H9 (cell line): Measurements from ENCODE around the gene ALX4. TPM values are rescaled to one million over a fixed set of nuclear protein-coding genes. Genes with fewer than 3 reads are reported as not detected.

Experiments
- DNase-seq: peaks from one replicate; pipeline ENCODE4 v3.0.0-alpha.2; 2017
- H2AFZ ChIP-seq: one replicate; pipeline ENCODE4 v1.6.1; 2013; ENCODE audit warnings: mild to moderate bottlenecking, low read length, control low read depth, moderate library complexity
- H2AK5ac ChIP-seq: 2 replicates; pipeline ENCODE4 v1.6.1; 2013; ENCODE audit warnings: low read length, control low read depth, mixed read lengths; ENCODE audit not compliant: insufficient read length
- H2BK120ac ChIP-seq: one replicate; pipeline ENCODE4 v1.6.1; 2013; ENCODE audit warnings: low read depth, mild to moderate bottlenecking, low read length, control low read depth, inconsistent platforms; ENCODE audit not compliant: poor library complexity, severe bottlenecking
- H2BK12ac ChIP-seq: 2 replicates; pipeline ENCODE4 v1.6.1; 2013; ENCODE audit warnings: low read length, control low read depth, mixed read lengths, low read depth; ENCODE audit not compliant: insufficient read length
- H2BK15ac ChIP-seq: 2 replicates; pipeline ENCODE4 v1.6.1; 2013; ENCODE audit warnings: low read depth, low read length, control low read depth
- H2BK20ac ChIP-seq: one replicate; pipeline ENCODE4 v1.6.1; 2013; ENCODE audit warnings: low read depth, mild to moderate bottlenecking, low read length, control low read depth, inconsistent platforms; ENCODE audit not compliant: poor library complexity, severe bottlenecking
- H2BK5ac ChIP-seq: 2 replicates; pipeline ENCODE4 v1.6.1; 2013; ENCODE audit warnings: low read length, control low read depth, mixed read lengths; ENCODE audit not compliant: insufficient read length
- H3K14ac ChIP-seq: 2 replicates; pipeline ENCODE4 v1.6.1; 2013; ENCODE audit warnings: low read length, control low read depth; ENCODE audit not compliant: insufficient read depth
- H3K18ac ChIP-seq: 2 replicates; pipeline ENCODE4 v1.6.1; 2013; ENCODE audit warnings: low read depth, mild to moderate bottlenecking, mixed read lengths, low read length, control low read depth; ENCODE audit not compliant: insufficient read length
- H3K23ac ChIP-seq: 2 replicates; pipeline ENCODE4 v1.6.1; 2013; ENCODE audit warnings: low read length, control low read depth, mixed read lengths, low read depth; ENCODE audit not compliant: insufficient read length
- H3K23me2 ChIP-seq: 2 replicates; pipeline ENCODE4 v1.6.1; 2013; ENCODE audit warnings: low read depth, mild to moderate bottlenecking, mixed read lengths, low read length, control low read depth; ENCODE audit not compliant: insufficient read length, poor library complexity, severe bottlenecking
- H3K27ac ChIP-seq: 2 replicates; pipeline ENCODE4 v1.5.1; 2013; ENCODE audit warnings: low read length, control low read depth, mixed read lengths, low read depth; ENCODE audit not compliant: insufficient read length
- H3K27me3 ChIP-seq: 2 replicates; pipeline ENCODE4 v1.6.1; 2013; ENCODE audit warnings: low read length, control low read depth, inconsistent platforms; ENCODE audit not compliant: insufficient read depth
- H3K4ac ChIP-seq: 2 replicates; pipeline ENCODE4 v1.6.1; 2013; ENCODE audit warnings: low read depth, mild to moderate bottlenecking, control low read depth, inconsistent platforms, low read length, moderate library complexity
- H3K4me1 ChIP-seq: 2 replicates; pipeline ENCODE4 v1.6.1; 2013; ENCODE audit warnings: low read length, control low read depth, inconsistent platforms; ENCODE audit not compliant: insufficient read depth
- H3K4me2 ChIP-seq: 2 replicates; pipeline ENCODE4 v1.6.1; 2013; ENCODE audit warnings: low read length, control low read depth, mixed read lengths; ENCODE audit not compliant: insufficient read length, insufficient read depth
- H3K56ac ChIP-seq: 2 replicates; pipeline ENCODE4 v1.6.1; 2013; ENCODE audit warnings: low read depth, mild to moderate bottlenecking, mixed read lengths, low read length, control low read depth; ENCODE audit not compliant: insufficient read length
- H3K79me1 ChIP-seq: 2 replicates; pipeline ENCODE4 v1.6.1; 2013; ENCODE audit warnings: low read depth, mild to moderate bottlenecking, moderate library complexity, low read length, control low read depth, inconsistent platforms; ENCODE audit not compliant: insufficient read depth, poor library complexity, severe bottlenecking
- H3K79me2 ChIP-seq: 2 replicates; pipeline ENCODE4 v1.6.1; 2013; ENCODE audit warnings: low read length, control low read depth, inconsistent platforms; ENCODE audit not compliant: insufficient read depth
- H3K9ac ChIP-seq: 2 replicates; pipeline ENCODE4 v1.6.1; 2013; ENCODE audit warnings: low read length, control low read depth, mixed read lengths; ENCODE audit not compliant: insufficient read length; ENCODE audit errors: extremely low read depth
- H3K9me3 ChIP-seq: one replicate; pipeline ENCODE4 v1.6.1; 2013; ENCODE audit warnings: low read depth, low read length, inconsistent platforms; ENCODE audit not compliant: control insufficient read depth
- H3T11ph ChIP-seq: one replicate; pipeline ENCODE4 v1.6.1; 2013; ENCODE audit warnings: mild to moderate bottlenecking, low read length, control low read depth, inconsistent platforms
- H4K20me1 ChIP-seq: one replicate; pipeline ENCODE4 v1.6.1; 2013; ENCODE audit not compliant: control insufficient read depth, insufficient read length, insufficient read depth
- H4K5ac ChIP-seq: 2 replicates; pipeline ENCODE4 v1.6.1; 2013; ENCODE audit warnings: low read depth, mild to moderate bottlenecking, mixed read lengths, low read length, control low read depth; ENCODE audit not compliant: insufficient read length
- H4K8ac ChIP-seq: replicated peaks from 2 replicates; pipeline ENCODE4 v1.6.1; 2013; ENCODE audit warnings: low read length, control low read depth, mixed read lengths, low read depth; ENCODE audit not compliant: insufficient read length
- H4K91ac ChIP-seq: 2 replicates; pipeline ENCODE4 v1.6.1; 2013; ENCODE audit warnings: low read depth, mild to moderate bottlenecking, moderate library complexity, mixed read lengths, low read length, control low read depth; ENCODE audit not compliant: insufficient read length
- H3K27ac Mint-ChIP-seq, 3 experiments: 2 replicates in 2 of 3; 3 replicates in 1 of 3; pipeline ENCODE4 v1.8.0; 2020 to 2021; ENCODE audit warnings: mixed read lengths in 3 of 3, mild to moderate bottlenecking in 1 of 3, moderate library complexity in 1 of 3
- H3K27me3 Mint-ChIP-seq: 2 replicates; pipeline ENCODE4 v1.8.0; 2021; ENCODE audit warnings: low read depth, mild to moderate bottlenecking, moderate library complexity, mixed read lengths
- H3K36me3 Mint-ChIP-seq, 3 experiments: 2 replicates in 2 of 3; 3 replicates in 1 of 3; pipeline ENCODE4 v1.8.0; 2020 to 2021; ENCODE audit warnings: low read depth in 3 of 3, mixed read lengths in 3 of 3; ENCODE audit not compliant: insufficient read depth in 1 of 3
- H3K4me1 Mint-ChIP-seq, 2 experiments: 2 replicates each; pipeline ENCODE4 v1.8.0; 2020; ENCODE audit warnings: mixed read lengths in 2 of 2
- H3K4me3 Mint-ChIP-seq, 2 experiments: 2 replicates in 1 of 2; 3 replicates in 1 of 2; pipeline ENCODE4 v1.8.0; 2020 to 2021; ENCODE audit warnings: mild to moderate bottlenecking in 2 of 2, mixed read lengths in 2 of 2, moderate library complexity in 1 of 2
- H3K9me3 Mint-ChIP-seq, 2 experiments: 2 replicates in 1 of 2; 3 replicates in 1 of 2; pipeline ENCODE4 v1.8.0; 2020; ENCODE audit warnings: mild to moderate bottlenecking in 2 of 2, mixed read lengths in 2 of 2, moderate library complexity in 1 of 2
- WGBS: extraction: QIAGEN DNeasy Blood & Tissue Kit; methylation state at CpG from one replicate; pipeline ENCODE4 v1.1.7; 2013; ENCODE audit warnings: missing lambda C conversion rate, low lambda C conversion rate, mixed read lengths; ENCODE audit not compliant: insufficient read length; ENCODE audit errors: extremely low coverage; 5-methylcytosine and 5-hydroxymethylcytosine counted together
- total RNA-seq: library from RNA; stranded (reverse); gene quantifications from 2 replicates; pipeline ENCODE4 v1.2.1, GENCODE V29; 2021
- TF ChIP-seq, protein P1 (sequence below): fragments of 200-600 bp; sonication (generic); conservative IDR thresholded peaks from 3 replicates; pipeline ENCODE4 v1.8.0; 2021; ENCODE audit warnings: antibody characterized with exemption, mild to moderate bottlenecking

ALX4 gene
- total RNA-seq, 1 experiment from 2014 or later, result not detected

DNA sequence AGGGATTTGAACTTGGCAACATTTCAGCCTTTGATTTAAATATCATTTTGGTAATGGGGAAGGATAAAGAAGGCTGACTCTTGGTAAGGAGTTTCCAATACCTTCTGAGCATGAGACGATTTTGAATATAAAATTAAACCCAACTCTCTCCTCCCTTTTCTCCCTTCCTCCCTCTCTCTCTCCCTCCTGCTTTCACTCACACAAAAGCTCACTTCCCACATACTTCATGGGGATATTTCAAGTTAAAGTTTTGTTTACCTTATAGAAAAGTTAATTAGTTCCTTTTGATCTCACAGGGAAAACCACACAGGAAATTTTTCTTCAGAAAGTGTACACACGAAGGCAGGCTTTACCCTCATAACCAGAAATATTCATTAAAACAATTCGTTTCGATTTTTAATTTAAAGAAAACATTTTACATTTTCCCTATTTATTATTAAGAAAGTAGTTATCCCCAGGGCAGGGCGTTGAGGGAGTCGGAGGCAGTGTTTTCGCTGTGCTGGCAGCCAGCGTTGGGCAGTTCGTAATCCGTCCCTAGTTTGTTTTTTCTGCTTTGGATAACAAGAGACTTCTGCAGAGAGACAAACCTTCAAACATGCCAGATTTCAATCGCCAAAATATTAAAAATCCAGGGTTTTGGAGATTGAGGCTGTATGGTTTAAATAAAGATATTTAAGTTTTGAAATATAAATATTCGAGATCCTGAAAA, 25.3 kb upstream of the ALX4 start:
- Histone ChIP-seq H3K27me3 (peaks cover 14% of the 10 kb centered on the region; the same call in 1 of the 2 replicates), H3K9me3 (no peaks in the 10 kb centered on the region), H3K79me1 (no peaks in the 10 kb centered on the region), H2AK5ac (no peak overlapping the region), H2AFZ (no peak overlapping the region), H2BK15ac (no peak overlapping the region), H3K18ac (no peak overlapping the region), H3K4me1 (no peaks in the 10 kb centered on the region), H3K56ac (no peak overlapping the region), H4K91ac (no peak overlapping the region), H4K20me1 (no peaks in the 10 kb centered on the region), H2BK12ac (no peak overlapping the region), H3K79me2 (no peaks in the 10 kb centered on the region), H3K4me2 (no peak overlapping the region), H2BK5ac (no peak overlapping the region), H3K4ac (no peak overlapping the region), H4K5ac (no peak overlapping the region), H3K9ac (no peak overlapping the region), H2BK120ac (no peak overlapping the region), H3K14ac (no peak overlapping the region), H3T11ph (no peak overlapping the region), H2BK20ac (no peak overlapping the region), H3K27ac (no peak overlapping the region), H3K23ac (no peak overlapping the region), H3K23me2 (no peaks in the 10 kb centered on the region), H4K8ac (no peak overlapping the region)
- H3K27ac Mint-ChIP-seq, result no peak overlapping the region
- peaks cover 0 to 3% of the 10 kb centered on the region in 2 experiments; a peak in 1 of 5 replicates for H3K9me3 Mint-ChIP-seq
- TF ChIP-seq, protein P1, sequence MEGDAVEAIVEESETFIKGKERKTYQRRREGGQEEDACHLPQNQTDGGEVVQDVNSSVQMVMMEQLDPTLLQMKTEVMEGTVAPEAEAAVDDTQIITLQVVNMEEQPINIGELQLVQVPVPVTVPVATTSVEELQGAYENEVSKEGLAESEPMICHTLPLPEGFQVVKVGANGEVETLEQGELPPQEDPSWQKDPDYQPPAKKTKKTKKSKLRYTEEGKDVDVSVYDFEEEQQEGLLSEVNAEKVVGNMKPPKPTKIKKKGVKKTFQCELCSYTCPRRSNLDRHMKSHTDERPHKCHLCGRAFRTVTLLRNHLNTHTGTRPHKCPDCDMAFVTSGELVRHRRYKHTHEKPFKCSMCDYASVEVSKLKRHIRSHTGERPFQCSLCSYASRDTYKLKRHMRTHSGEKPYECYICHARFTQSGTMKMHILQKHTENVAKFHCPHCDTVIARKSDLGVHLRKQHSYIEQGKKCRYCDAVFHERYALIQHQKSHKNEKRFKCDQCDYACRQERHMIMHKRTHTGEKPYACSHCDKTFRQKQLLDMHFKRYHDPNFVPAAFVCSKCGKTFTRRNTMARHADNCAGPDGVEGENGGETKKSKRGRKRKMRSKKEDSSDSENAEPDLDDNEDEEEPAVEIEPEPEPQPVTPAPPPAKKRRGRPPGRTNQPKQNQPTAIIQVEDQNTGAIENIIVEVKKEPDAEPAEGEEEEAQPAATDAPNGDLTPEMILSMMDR, result no peak
- peak overlapping the region in 1 of 2 experiments; percentile 21; a peak in 2 of 5 replicates for H3K4me3 Mint-ChIP-seq
- H3K27me3 Mint-ChIP-seq, result peaks cover 58% of the 10 kb centered on the region
- peaks cover 16 to 39% of the 10 kb centered on the region in 2 experiments for H3K4me1 Mint-ChIP-seq
- WGBS, result no CpG with 5 or more reads among the region's 12 CpGs
- no peak for DNase-seq
- no peaks in the 10 kb centered on the region for H3K36me3 Mint-ChIP-seq
